NCI-H2107 treated with DMSO at 0.1 percent for 48 hours (cell line): Measurements from ENCODE around the gene RNF144A.

Source experiments
- DNase-seq: peaks from one replicate; lab custom pipeline; 2025; ENCODE audit not compliant: unreplicated experiment; lab: John Stamatoyannopoulos, UW

Gene RNF144A

DNA sequence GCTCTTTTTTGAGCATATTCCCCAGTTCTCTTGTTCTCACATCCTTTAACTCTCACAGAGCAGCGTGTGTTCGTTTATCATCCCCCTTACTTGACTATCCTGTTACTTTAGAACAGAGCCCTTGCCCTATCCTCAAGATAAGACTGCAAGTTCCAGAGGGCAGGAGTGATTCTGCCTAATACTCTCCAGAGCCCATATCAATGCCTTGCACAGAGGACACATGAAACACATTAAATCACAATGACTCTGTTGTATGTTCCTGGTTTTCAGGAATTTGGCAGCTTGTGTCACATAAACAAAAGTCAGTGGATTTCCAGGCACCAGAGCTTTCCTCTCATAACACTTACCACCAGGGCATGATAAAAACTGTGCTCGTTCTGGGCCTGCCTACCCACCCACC lies 156.7 kb downstream of the RNF144A start:
- no peak for DNase-seq

DNA sequence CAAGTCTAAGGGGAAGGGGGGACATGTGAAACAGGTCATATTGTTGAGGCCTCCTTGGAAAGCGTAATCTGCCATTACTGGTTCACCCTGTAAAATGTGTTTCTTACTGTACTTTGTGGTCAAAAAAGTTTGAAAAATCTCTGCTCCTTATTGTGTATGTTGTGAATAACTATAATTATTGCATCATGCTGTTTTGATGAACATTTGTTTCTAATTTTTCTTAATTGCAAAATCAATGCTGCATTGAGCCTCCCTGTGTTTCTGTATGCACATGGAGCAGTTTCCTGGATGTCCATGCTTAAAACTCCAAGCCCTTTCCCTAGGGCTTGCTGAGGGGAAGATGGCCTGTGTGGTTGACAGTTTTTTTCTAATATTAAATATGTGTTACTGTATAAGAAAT lies 158.6 kb downstream of the RNF144A start:
- DNase-seq: no peak

DNA sequence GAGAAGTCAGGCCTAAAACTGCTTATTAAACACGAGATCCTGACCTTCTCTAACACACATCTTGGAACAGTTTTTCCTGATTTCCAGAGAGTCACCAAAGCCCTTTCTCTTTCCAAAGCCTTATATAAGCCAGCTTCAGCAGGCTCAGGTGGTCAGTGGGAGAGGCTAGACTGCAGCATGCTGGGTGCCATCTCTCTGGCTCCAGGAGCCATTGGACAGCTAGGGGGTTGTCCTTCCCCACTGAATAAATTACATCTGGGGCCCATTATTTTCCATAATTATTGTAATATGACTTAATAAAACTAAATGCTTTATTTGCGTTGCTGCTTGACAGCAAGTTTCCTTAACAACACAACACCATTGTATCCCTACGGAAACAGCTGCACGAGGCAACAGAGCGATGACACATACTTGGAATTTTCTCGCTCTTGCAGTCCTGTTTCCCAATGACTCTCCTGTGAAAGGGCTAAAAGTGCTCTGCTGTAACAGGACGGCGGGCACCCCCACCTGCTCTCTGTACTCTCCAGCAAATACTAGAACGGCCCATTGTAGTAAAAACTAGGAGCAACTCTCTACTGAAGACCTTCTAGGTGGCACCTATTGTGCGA lies 160.6 kb downstream of the RNF144A start:
- DNase-seq: no peak

DNA sequence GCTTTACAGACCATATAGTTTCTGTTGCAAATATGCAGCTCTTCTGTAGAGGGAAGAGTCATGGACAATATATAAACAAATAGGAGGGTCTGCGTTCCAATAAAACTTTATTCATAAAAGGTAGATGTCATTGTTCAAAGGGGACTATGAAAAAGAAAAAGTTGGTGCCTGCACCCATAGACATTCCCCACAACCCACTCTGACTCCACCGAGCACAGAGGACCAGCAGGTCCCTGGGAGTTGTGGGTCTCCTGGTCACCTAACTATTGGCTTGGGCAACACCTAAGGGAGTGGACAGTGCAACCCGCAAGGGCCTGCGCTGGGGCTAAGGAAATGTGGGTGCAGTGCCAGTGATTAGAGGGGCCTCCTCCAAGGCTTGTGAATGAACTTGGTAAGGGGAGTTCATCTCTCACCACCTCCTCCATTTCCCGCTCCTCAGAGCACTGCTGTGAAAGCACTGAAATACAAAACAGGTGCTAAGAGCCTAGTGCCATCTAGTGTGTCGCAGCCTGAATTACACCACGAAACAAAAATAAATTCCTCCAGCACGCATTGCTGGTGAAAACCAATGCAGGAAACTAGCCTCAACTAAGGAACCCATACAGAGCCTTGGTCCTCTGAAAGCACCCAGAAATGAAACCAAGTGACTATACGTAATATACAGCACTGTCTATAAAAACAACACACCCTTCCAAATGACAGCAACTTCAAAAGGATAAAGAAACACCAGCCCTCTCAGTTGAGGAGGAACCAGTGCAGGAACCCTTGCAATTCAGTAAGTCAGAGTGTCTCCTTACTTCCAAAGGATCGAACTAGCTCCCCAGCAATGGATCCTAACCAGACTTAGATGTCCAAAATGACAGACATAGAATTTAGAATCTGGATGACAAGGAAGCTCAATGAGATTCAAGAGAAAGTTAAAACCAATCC lies 166.6 kb downstream of the RNF144A start:
- peak; percentile 24 for DNase-seq

DNA sequence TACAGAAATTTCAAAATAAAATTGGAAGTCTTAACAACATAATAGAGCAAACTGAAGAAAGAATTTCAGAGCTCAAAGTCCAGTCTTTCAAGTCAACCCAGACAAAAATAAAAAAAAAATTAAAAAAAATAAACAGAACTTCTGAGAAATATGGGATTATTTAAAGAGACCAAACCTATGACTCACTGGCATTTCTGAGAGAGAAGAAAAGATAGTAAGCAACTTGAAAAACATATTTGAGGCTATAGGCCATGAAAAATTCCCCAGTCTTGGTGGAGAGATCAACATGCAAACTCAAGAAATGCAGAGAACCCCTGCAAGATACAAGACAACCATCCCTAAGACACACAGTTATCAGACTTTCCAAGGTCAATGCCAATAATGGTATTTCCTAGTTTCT lies 167.4 kb downstream of the RNF144A start:
- no peak for DNase-seq

DNA sequence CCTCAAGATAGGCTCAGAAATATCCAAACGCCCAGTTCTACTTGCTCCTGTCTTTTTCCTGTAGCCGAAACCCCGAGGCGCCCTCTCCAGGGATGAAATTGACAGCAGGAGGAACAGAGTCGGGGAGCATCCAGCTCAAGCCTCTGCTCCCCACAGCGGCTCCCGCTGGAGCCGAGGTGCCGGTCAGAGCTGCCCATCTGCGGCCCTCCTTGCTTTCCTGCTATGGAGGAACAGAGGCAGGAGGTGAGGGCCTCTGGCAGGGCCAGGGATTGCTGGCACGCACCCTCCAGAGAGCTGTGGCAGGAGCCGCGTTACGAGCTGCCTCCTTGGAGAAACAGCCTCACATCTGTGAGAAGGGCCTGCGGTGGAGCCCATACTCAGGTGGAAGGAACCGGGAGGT lies 172.1 kb downstream of the RNF144A start:
- no peak for DNase-seq

DNA sequence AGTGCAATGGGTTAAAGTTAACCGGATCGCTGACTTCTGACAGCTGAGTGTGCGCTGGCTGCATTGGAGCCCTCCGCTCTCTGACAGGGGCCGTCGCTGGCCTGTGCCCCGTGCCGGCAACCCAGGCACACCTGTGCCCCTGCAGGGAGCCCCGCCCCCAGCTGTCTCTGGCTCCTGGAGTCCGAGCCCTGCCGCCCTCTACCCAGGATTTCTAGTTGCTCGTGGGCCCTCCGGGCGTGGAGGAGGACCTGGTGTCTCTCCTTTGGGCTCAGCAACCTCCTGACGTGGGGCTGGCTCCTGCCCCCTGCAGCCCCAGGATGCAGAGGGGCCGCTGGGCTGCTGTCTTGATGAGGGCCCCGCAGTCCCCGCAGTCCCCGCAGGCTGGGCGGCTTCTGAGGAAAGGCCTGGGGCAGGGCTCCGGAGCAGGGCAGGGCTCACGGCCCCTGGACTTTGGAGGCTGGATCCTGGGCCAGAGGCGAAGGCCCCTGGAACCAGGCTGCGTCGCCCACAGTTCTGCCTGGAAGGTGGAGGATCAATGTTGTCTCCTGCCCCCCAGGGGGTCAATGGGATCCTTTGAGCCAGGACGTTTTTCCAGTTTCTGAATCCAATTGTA lies 172.8 kb downstream of the RNF144A start:
- DNase-seq: no peak

DNA sequence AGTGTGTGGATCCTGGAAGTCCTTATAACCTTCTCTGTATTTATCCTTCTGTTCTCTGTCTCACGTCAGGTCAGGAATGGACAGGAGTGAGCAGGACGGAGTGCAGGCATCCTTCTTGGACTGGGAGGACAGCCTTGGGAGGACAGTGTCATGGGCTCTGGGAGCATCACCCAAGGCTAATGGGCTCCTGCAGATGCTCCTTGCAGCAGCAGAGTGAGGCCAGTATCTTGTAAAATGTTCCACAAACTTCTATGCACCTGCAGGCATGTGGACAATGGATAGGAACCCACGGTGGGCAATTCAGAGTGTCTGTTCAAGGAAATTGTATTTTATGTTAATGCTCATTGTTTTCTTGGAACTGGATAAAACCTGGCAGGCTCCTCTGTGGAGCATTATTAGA lies 176.2 kb downstream of the RNF144A start:
- DNase-seq: no peak
